ENCODE measurements around the gene TMEM135.

The TMEM135 gene

GRCh38 chr11:87213444-87213843 lies 175.7 kb downstream of the TMEM135 start:
- no peak for DNase-seq (ENCODE audit: low read depth)
- no peak for TF ChIP-seq CTCF (conservative IDR thresholded peaks at IDR 0.05; ENCODE audit: low read length)
- H3K4me3 ChIP-seq (ENCODE audit: low read length), result no peak overlapping the region

- no peak for DNase-seq (ENCODE audit: low read depth)
These were observed 177.5 kb downstream of the TMEM135 start for GRCh38 chr11:87215236-87215635.

GRCh38 chr11:87219266-87219665 lies 181.5 kb downstream of the TMEM135 start:
- H3K4me3 ChIP-seq (ENCODE audit: low read length), result no peak overlapping the region
- no peak for DNase-seq (ENCODE audit: low read depth)
- no peak for TF ChIP-seq CTCF (conservative IDR thresholded peaks at IDR 0.05; ENCODE audit: low read length)

More at GRCh38 chr11:87215236-87215635, 177.5 kb downstream of the TMEM135 start:
- TF ChIP-seq CTCF (conservative IDR thresholded peaks at IDR 0.05; ENCODE audit: low read length), result no peak
- H3K4me3 ChIP-seq (ENCODE audit: low read length), result no peak overlapping the region

GRCh38 chr11:87223816-87224215 lies 186.1 kb downstream of the TMEM135 start:
- TF ChIP-seq CTCF (conservative IDR thresholded peaks at IDR 0.05; ENCODE audit: low read length), result no peak
- DNase-seq (ENCODE audit: low read depth), result peak; percentile 54
- H3K4me3 ChIP-seq (ENCODE audit: low read length), result no peak overlapping the region

GRCh38 chr11:87224486-87224885 lies 186.8 kb downstream of the TMEM135 start:
- TF ChIP-seq CTCF (conservative IDR thresholded peaks at IDR 0.05; ENCODE audit: low read length), result no peak
- no peak for DNase-seq (ENCODE audit: low read depth)
- H3K4me3 ChIP-seq (ENCODE audit: low read length), result no peak overlapping the region

- DNase-seq (ENCODE audit: low read depth), result no peak
- TF ChIP-seq CTCF (conservative IDR thresholded peaks at IDR 0.05; ENCODE audit: low read length), result no peak
These were observed 191.1 kb downstream of the TMEM135 start for GRCh38 chr11:87228820-87229219.

GRCh38 chr11:87230995-87231394 lies 193.3 kb downstream of the TMEM135 start:
- no peak for TF ChIP-seq CTCF (conservative IDR thresholded peaks at IDR 0.05; ENCODE audit: low read length)
- H3K4me3 ChIP-seq (ENCODE audit: low read length), result no peak overlapping the region
- DNase-seq (ENCODE audit: low read depth), result no peak

More at GRCh38 chr11:87228820-87229219, 191.1 kb downstream of the TMEM135 start:
- no peak overlapping the region for H3K4me3 ChIP-seq (ENCODE audit: low read length)

Measured in AG10803 (cell line).